Activated CD8-positive, alpha-beta memory T cell treated with anti-CD3 and anti-CD28 coated beads, Interleukin-2, amount 10 ng/mL, durations not matched to agents 7 days and 5 days (primary cell): Measurements from ENCODE around the gene KAZN. TPM values are rescaled to one million over a fixed set of nuclear protein-coding genes. Genes with fewer than 3 reads are reported as not detected.

ENCODE experiments used
- ATAC-seq: fragments of 150-1000 bp; cut with Tn5 transposase; one replicate; pipeline ENCODE4 v1.10.0; 2021; ENCODE audit warnings: moderate library complexity
- CTCF ChIA-PET: fragments of 350-600 bp; sonication (Branson Sonifier 250); formaldehyde crosslinking; loops from one replicate; lab custom pipeline; 2021; ENCODE audit warnings: antibody characterized with exemption; lab: Charles Lee
- DNase-seq: peaks from one replicate; pipeline ENCODE4 v3.0.0-alpha.2; 2020
- H3K27ac Mint-ChIP-seq: one replicate; pipeline ENCODE4 v1.8.0; 2021; ENCODE audit warnings: mild to moderate bottlenecking, mixed read lengths
- H3K27me3 Mint-ChIP-seq: one replicate; pipeline ENCODE4 v1.8.0; 2021; ENCODE audit warnings: mixed read lengths
- H3K36me3 Mint-ChIP-seq: one replicate; pipeline ENCODE4 v1.8.0; 2021; ENCODE audit warnings: mild to moderate bottlenecking, mixed read lengths
- H3K4me1 Mint-ChIP-seq: one replicate; pipeline ENCODE4 v1.8.0; 2021; ENCODE audit warnings: mixed read lengths
- H3K4me3 Mint-ChIP-seq: one replicate; pipeline ENCODE4 v1.8.0; 2021; ENCODE audit warnings: mild to moderate bottlenecking, moderate library complexity, mixed read lengths
- H3K9me3 Mint-ChIP-seq: one replicate; pipeline ENCODE4 v1.8.0; 2022; ENCODE audit warnings: low read depth, mixed read lengths
- total RNA-seq, 2 experiments: library from RNA; stranded (reverse); gene quantifications; one replicate each; pipeline ENCODE4 v1.2.3, GENCODE V29; 2021

Gene KAZN
- total RNA-seq, 2 experiments from 2014 or later = 0.12 to 0.15 TPM

DNA sequence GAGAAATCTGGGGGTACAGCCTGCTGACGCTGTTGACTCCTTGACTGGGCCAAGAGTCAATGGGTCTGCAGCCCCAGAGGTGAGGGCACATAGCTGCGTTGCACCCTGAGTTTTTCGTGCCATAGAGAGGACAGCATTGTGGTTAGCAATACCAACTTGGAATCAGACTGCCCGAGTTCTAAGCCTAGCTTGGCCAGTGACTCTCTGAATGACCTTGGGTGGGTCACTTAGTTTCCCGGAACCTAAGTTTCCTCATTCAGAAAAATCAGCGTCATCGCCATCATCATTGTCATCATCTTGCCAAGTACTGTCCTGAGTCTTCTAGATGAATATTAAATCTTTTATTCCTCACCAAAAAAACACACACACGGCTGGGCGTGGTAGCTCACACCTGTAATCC lies 403.8 kb downstream of the KAZN start:
- DNase-seq = no peak
- no peak overlapping the region for H3K4me3 Mint-ChIP-seq
- CTCF ChIA-PET = no interaction called here
- H3K36me3 Mint-ChIP-seq = no peaks in the 10 kb centered on the region
- H3K9me3 Mint-ChIP-seq = no peaks in the 10 kb centered on the region
- H3K27ac Mint-ChIP-seq = no peak overlapping the region
- H3K27me3 Mint-ChIP-seq = no peaks in the 10 kb centered on the region
- no peak for ATAC-seq
- no peaks in the 10 kb centered on the region for H3K4me1 Mint-ChIP-seq

- H3K27ac Mint-ChIP-seq = no peak overlapping the region
These were observed 405.9 kb downstream of the KAZN start for GRCh38 chr1:15004396-15004795.

DNA sequence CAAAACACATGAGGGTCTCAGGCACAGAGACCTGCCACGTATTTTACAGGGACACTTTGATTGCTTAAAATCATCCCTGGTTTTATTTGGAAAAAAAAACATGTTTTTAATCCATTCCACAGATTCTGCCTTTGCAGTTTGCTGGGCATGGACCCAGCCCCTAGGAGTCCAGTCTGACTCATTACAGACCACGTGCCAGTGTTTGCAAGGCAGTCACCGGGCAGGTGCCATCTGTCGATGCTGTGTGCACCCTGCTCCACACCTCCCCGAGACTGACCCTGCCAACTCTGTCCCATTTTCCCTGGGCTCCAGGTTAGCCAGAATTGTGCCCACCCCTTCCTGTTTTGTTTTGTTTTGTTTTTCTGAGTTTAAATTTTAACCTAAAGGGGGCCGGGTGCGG lies 406.6 kb downstream of the KAZN start:
- Mint-ChIP-seq H3K4me3 (no peak overlapping the region), H3K9me3 (no peaks in the 10 kb centered on the region), H3K4me1 (no peaks in the 10 kb centered on the region), H3K27me3 (no peaks in the 10 kb centered on the region), H3K36me3 (no peaks in the 10 kb centered on the region), H3K27ac (no peak overlapping the region)
- ATAC-seq = no peak
- no peak for DNase-seq
- CTCF ChIA-PET = no interaction called here

More at GRCh38 chr1:15004396-15004795, 405.9 kb downstream of the KAZN start:
- Mint-ChIP-seq H3K4me3 (no peak overlapping the region), H3K9me3 (no peaks in the 10 kb centered on the region), H3K27me3 (no peaks in the 10 kb centered on the region), H3K36me3 (no peaks in the 10 kb centered on the region), H3K4me1 (no peaks in the 10 kb centered on the region)
- CTCF ChIA-PET = no interaction called here
- no peak for ATAC-seq
- no peak for DNase-seq

- Mint-ChIP-seq H3K4me1 (no peaks in the 10 kb centered on the region), H3K36me3 (no peaks in the 10 kb centered on the region)
These were observed 408.9 kb downstream of the KAZN start for GRCh38 chr1:15007368-15007767.

GRCh38 chr1:15007842-15008241 lies 409.4 kb downstream of the KAZN start:
- H3K27me3 Mint-ChIP-seq = no peaks in the 10 kb centered on the region
- no peak overlapping the region for H3K4me3 Mint-ChIP-seq

More at GRCh38 chr1:15007368-15007767, 408.9 kb downstream of the KAZN start:
- no peak overlapping the region for H3K27ac Mint-ChIP-seq
- no peaks in the 10 kb centered on the region for H3K27me3 Mint-ChIP-seq
- no peaks in the 10 kb centered on the region for H3K9me3 Mint-ChIP-seq
- no peak for ATAC-seq
- H3K4me3 Mint-ChIP-seq = no peak overlapping the region
- DNase-seq = no peak
- CTCF ChIA-PET = no interaction called here

DNA sequence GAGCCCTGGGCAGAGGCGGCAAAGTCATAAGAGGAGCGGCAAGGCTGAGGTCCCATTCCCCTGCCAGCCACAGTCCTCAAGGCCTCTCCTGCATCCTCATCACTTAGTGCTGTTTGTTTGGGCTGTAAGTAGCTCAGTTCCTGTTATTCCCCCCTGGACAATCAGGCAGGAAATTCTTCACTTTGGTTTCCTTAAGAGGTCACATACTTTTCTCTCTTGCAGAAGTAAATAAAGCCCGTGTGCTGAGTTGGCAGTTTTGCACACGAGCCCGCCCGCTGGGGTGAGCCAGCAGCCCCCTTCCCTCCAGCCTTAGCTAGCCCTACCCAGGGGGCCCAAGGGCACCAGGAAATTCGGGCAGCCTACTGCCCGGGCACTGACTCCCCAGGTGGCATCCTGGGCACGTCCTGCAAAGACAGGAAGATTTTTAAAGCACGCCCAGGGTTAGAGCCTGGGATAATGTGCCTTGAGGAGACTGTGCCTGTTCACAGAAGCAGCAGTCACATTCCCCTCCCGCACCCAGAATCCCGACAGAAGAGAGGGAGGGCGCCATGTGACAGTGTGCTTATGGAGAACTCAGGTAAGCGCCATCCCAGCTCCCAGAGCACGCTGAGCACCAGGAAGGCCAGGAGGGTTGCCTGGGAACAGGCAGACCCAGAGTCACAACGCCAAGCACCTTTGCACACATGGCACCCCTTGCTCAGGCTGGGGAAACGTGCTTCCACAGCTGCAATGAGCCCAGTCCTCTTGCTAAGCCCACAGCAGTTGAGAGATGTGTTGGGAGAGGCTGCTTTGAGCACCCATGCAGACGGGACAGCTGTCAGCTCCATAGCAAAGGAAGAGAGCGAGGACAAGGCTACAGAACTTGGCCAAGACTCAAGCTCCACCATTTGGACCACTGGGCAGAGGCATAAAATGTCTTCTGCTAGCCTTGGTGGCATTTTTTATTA lies 410.6 kb downstream of the KAZN start:
- no peak overlapping the region for H3K4me3 Mint-ChIP-seq
- ATAC-seq = no peak
- no peak for DNase-seq
- CTCF ChIA-PET = interaction anchor here (1.4 kb wide), 1 partner anchor 17 kb away, joined by 5 read pairs; no protein-coding TSS in a partner anchor
- H3K9me3 Mint-ChIP-seq = no peaks in the 10 kb centered on the region
- H3K27ac Mint-ChIP-seq = no peak overlapping the region
- H3K4me1 Mint-ChIP-seq = no peaks in the 10 kb centered on the region
- no peaks in the 10 kb centered on the region for H3K27me3 Mint-ChIP-seq
- H3K36me3 Mint-ChIP-seq = no peaks in the 10 kb centered on the region

More at GRCh38 chr1:15007842-15008241, 409.4 kb downstream of the KAZN start:
- DNase-seq (no peak), ATAC-seq (no peak)
- CTCF ChIA-PET = no interaction called here
- Mint-ChIP-seq H3K27ac (no peak overlapping the region), H3K36me3 (no peaks in the 10 kb centered on the region), H3K4me1 (no peaks in the 10 kb centered on the region), H3K9me3 (no peaks in the 10 kb centered on the region)

DNA sequence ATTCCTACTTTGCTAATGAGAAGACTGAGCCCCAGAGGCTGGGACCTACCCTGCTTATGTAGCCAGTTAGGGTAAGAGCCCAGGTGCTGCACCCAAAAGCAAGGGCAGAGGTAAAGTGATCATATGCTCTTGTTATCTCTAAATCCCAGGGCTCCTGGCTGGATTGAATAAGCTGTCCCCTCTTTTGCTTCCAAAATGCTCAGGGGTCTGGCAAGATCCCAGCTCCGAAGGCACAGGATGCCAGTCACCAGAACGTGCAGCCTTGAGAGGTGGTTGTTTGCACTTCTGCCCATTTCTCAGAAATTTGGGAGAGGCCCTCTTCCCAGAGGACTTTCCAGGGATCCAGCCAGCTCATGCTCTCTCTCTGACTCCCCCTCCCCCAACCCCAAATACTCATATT lies 412.7 kb downstream of the KAZN start:
- no peaks in the 10 kb centered on the region for H3K36me3 Mint-ChIP-seq
- DNase-seq = no peak
- no peaks in the 10 kb centered on the region for H3K9me3 Mint-ChIP-seq
- no peak overlapping the region for H3K4me3 Mint-ChIP-seq
- ATAC-seq = no peak
- H3K27me3 Mint-ChIP-seq = no peaks in the 10 kb centered on the region
- CTCF ChIA-PET = no interaction called here
- H3K27ac Mint-ChIP-seq = no peak overlapping the region
- H3K4me1 Mint-ChIP-seq = no peaks in the 10 kb centered on the region

- no peaks in the 10 kb centered on the region for H3K4me1 Mint-ChIP-seq
- no peaks in the 10 kb centered on the region for H3K9me3 Mint-ChIP-seq
- CTCF ChIA-PET = no interaction called here
- DNase-seq = no peak
- H3K27me3 Mint-ChIP-seq = no peaks in the 10 kb centered on the region
- H3K4me3 Mint-ChIP-seq = no peak overlapping the region
- no peaks in the 10 kb centered on the region for H3K36me3 Mint-ChIP-seq
- H3K27ac Mint-ChIP-seq = no peak overlapping the region
- no peak for ATAC-seq
These were observed 413.2 kb downstream of the KAZN start for GRCh38 chr1:15011661-15012060.

GRCh38 chr1:15012822-15013221 lies 414.3 kb downstream of the KAZN start:
- no peaks in the 10 kb centered on the region for H3K27me3 Mint-ChIP-seq
- ATAC-seq = no peak
- H3K4me3 Mint-ChIP-seq = no peak overlapping the region
- no peaks in the 10 kb centered on the region for H3K9me3 Mint-ChIP-seq
- no peaks in the 10 kb centered on the region for H3K36me3 Mint-ChIP-seq
- H3K4me1 Mint-ChIP-seq = no peaks in the 10 kb centered on the region
- DNase-seq = no peak
- no peak overlapping the region for H3K27ac Mint-ChIP-seq
- CTCF ChIA-PET = interaction anchor here (2.6 kb wide), 1 partner anchor 14 kb away, joined by 9 read pairs; no protein-coding TSS in a partner anchor

- H3K36me3 Mint-ChIP-seq = no peaks in the 10 kb centered on the region
- DNase-seq = no peak
- no peak overlapping the region for H3K27ac Mint-ChIP-seq
- no peak overlapping the region for H3K4me3 Mint-ChIP-seq
- H3K9me3 Mint-ChIP-seq = no peaks in the 10 kb centered on the region
- H3K4me1 Mint-ChIP-seq = no peaks in the 10 kb centered on the region
- ATAC-seq = no peak
- CTCF ChIA-PET = interaction anchor here (2.6 kb wide), 1 partner anchor 13 kb away, joined by 9 read pairs; no protein-coding TSS in a partner anchor
- no peaks in the 10 kb centered on the region for H3K27me3 Mint-ChIP-seq
These were observed 415.3 kb downstream of the KAZN start for GRCh38 chr1:15013767-15014166.

DNA sequence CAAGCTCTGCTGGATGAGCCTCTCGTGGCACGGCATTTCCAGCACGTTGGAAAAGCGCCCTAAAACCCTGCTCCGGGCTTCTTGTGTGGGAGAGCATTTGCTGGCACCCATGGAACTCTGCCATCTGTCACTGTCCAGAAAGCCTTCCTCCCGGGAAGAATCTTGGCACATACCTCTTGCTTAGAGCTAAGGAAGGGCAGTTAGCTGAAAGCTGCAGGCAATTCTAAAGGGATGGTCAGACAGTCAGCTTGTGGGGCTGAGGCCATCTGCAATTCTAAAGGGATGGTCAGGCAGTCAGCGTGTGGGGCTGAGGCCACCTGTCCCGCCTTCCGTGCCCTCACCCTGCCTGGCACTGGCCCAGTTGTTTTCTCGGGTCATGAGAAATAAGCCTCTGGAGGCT lies 416.0 kb downstream of the KAZN start:
- Mint-ChIP-seq H3K27me3 (no peaks in the 10 kb centered on the region), H3K9me3 (no peaks in the 10 kb centered on the region), H3K27ac (no peak overlapping the region), H3K4me1 (no peaks in the 10 kb centered on the region), H3K4me3 (no peak overlapping the region), H3K36me3 (no peaks in the 10 kb centered on the region)
- CTCF ChIA-PET = interaction anchor here (2.6 kb wide), 1 partner anchor 13 kb away, joined by 9 read pairs; no protein-coding TSS in a partner anchor
- no peak for DNase-seq
- ATAC-seq = no peak

DNA sequence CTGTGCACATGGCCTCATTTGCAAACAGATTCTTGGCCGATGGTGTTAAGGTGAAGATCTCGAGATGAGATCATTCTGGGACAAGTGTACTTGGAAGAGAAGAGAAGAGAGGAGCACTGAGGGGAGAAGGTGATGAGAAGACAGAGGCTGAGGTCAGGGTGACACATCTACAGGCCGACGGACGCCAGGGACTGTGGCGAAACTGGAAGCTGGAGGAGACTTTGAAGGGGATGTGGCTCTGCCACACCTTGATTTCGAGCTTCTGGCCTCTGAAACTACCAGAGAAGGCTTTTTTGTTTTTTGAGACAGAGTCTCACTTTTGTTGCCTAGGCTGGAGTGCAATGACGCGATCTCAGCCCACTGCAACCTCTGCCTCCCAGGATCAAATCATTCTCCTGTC lies 417.5 kb downstream of the KAZN start:
- DNase-seq (no peak), ATAC-seq (no peak)
- no peaks in the 10 kb centered on the region for H3K4me1 Mint-ChIP-seq
- no peaks in the 10 kb centered on the region for H3K36me3 Mint-ChIP-seq
- no peaks in the 10 kb centered on the region for H3K9me3 Mint-ChIP-seq
- CTCF ChIA-PET = interaction anchor here (0.6 to 1.8 kb wide), 2 partner anchors 10 to 264 kb away, joined by 4 to 7 read pairs; no protein-coding TSS in a partner anchor
- H3K4me3 Mint-ChIP-seq = no peak overlapping the region
- no peak overlapping the region for H3K27ac Mint-ChIP-seq
- no peaks in the 10 kb centered on the region for H3K27me3 Mint-ChIP-seq

DNA sequence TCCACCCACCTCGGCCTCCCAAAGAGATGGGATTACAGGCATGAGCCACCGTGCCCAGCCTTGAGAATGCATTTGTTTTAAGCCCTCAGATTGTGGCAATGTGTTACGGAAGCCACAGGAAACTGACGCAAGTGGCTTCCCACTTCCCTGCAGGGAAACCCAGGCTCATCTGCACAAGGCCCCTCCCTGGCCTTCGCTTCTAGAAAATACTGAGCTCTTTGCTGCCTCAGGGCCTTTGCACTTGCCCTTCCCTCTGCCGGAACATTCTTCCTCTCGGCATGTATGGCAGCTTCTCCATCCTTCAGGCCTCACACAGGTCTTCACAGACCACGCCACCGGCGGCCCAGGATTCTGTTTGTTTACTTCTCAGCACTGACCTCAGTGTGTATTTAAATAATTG lies 418.0 kb downstream of the KAZN start:
- Mint-ChIP-seq H3K36me3 (no peaks in the 10 kb centered on the region), H3K27me3 (no peaks in the 10 kb centered on the region), H3K4me3 (no peak overlapping the region), H3K27ac (no peak overlapping the region), H3K9me3 (no peaks in the 10 kb centered on the region), H3K4me1 (no peaks in the 10 kb centered on the region)
- no peak for ATAC-seq
- CTCF ChIA-PET = interaction anchor here (0.6 to 1.8 kb wide), 2 partner anchors 10 to 263 kb away, joined by 4 to 7 read pairs; no protein-coding TSS in a partner anchor
- DNase-seq = no peak

GRCh38 chr1:15017120-15017519 lies 418.6 kb downstream of the KAZN start:
- DNase-seq = no peak
- Mint-ChIP-seq H3K27ac (no peak overlapping the region), H3K36me3 (no peaks in the 10 kb centered on the region), H3K9me3 (no peaks in the 10 kb centered on the region), H3K27me3 (no peaks in the 10 kb centered on the region), H3K4me3 (no peak overlapping the region), H3K4me1 (no peaks in the 10 kb centered on the region)
- CTCF ChIA-PET = interaction anchor here (1.8 kb wide), 1 partner anchor 9 kb away, joined by 7 read pairs; no protein-coding TSS in a partner anchor
- ATAC-seq = no peak
